22Rv1 (cell line): ENCODE measurements around the gene PADI6.

ENCODE experiments used
- H3K27ac ChIP-seq: fragments of 450-650 bp; 2 replicates; pipeline ENCODE4 v1.5.1; 2017
- CTCF ChIP-seq: fragments of 450-650 bp; IDR thresholded peaks from 2 replicates; pipeline ENCODE4 v1.5.1; 2017; ENCODE audit warnings: mild to moderate bottlenecking
- ZFX ChIP-seq: fragments of 450-650 bp; IDR thresholded peaks from 2 replicates; pipeline ENCODE4 v1.6.1; 2017; ENCODE audit warnings: antibody characterized with exemption, borderline replicate concordance

Gene PADI6

GRCh38 chr1:17441993-17442357 is 70.0 kb downstream of the PADI6 start:
- TF ChIP-seq CTCF (no peak), ZFX (no peak)
- peak overlapping the region; percentile 92 for H3K27ac ChIP-seq

GRCh38 chr1:17442841-17443240 is 70.8 kb downstream of the PADI6 start:
- no peak for TF ChIP-seq CTCF
- TF ChIP-seq ZFX, result no peak
- no peak overlapping the region for H3K27ac ChIP-seq

GRCh38 chr1:17447501-17447992 is 75.6 kb downstream of the PADI6 start:
- TF ChIP-seq ZFX (no peak), CTCF (no peak)
- no peak overlapping the region for H3K27ac ChIP-seq
